Measurements from ENCODE around the gene BMP4. TPM values are rescaled to one million over a fixed set of nuclear protein-coding genes. Genes with fewer than 3 reads are reported as not detected.

Gene BMP4
- total and polyA plus RNA-seq, 10 of the 15 experiments (the other 5 are each of a cell fraction or from before 2014, with no cell fraction given), result 0.11 to 1.8 (median 0.60) TPM; not detected in 1

GRCh38 chr14:53993920-53994607, 37.4 kb upstream of the BMP4 start:
- ChIA-PET SMC1A (ENCODE audit: uncharacterized antibody, unreplicated experiment) (no interaction called here), RAD21 (ENCODE audit: unreplicated experiment) (no interaction called here), POLR2A (no interaction called here), CTCF (no interaction called here)
- no peak for TF ChIP-seq SMARCA5 (IDR thresholded peaks at IDR 0.05)
- TF ChIP-seq KAT2A (conservative IDR thresholded peaks at IDR 0.05; ENCODE audit: control insufficient read depth, low read depth, low read length), result no peak
- no peak for TF ChIP-seq IRF3 (IDR thresholded peaks at IDR 0.05)
- TF ChIP-seq MEF2A (IDR thresholded peaks at IDR 0.05; ENCODE audit: insufficient read depth, low read depth, low read length), result no peak
- no peak for TF ChIP-seq NR2F1 (conservative IDR thresholded peaks at IDR 0.05)
- TF ChIP-seq SMC3 (IDR thresholded peaks at IDR 0.05; ENCODE audit: borderline replicate concordance, low read length), result no peak
- TF ChIP-seq PBX3 (IDR thresholded peaks at IDR 0.05; ENCODE audit: insufficient replicate concordance, low read depth, low read length), result no peak
- TF ChIP-seq IRF5 (IDR thresholded peaks at IDR 0.05; ENCODE audit: borderline replicate concordance), result no peak
- TF ChIP-seq ZZZ3 (IDR thresholded peaks at IDR 0.05; ENCODE audit: control insufficient read depth, insufficient read length, low read depth), result no peak
- no peak for TF ChIP-seq CHD4 (IDR thresholded peaks at IDR 0.05)
- TF ChIP-seq YY1 (IDR thresholded peaks at IDR 0.05; ENCODE audit: low read depth, low read length), result no peak
- TF ChIP-seq HDGF (IDR thresholded peaks at IDR 0.05), result no peak
- no peak for TF ChIP-seq ZBTB40 (IDR thresholded peaks at IDR 0.05; ENCODE audit: borderline replicate concordance)
- no peak for FAIRE-seq
- DNase-seq (ENCODE audit: low read depth, low spot score), result no peak
- Histone ChIP-seq H3K9ac (ENCODE audit: control insufficient read depth, insufficient read depth, low read length) (no peak overlapping the region), H3K4me3 (no peak overlapping the region), H3K79me2 (ENCODE audit: control insufficient read depth, insufficient read depth, low read length) (no peaks in the 10 kb centered on the region), H3K36me3 (ENCODE audit: control insufficient read depth in 2 of 2, insufficient read depth in 2 of 2, low read length in 1 of 2) (no peaks in the 10 kb centered on the region), H2AFZ (ENCODE audit: control insufficient read depth, low read depth, low read length) (no peak overlapping the region), H3K9me3 (replicated peaks; ENCODE audit: control insufficient read depth, insufficient read depth, low read length) (no peaks in the 10 kb centered on the region), H3K4me1 (ENCODE audit: control insufficient read depth, insufficient read depth, low read length) (no peaks in the 10 kb centered on the region), H3K27me3 (replicated peaks in 1 of 2; ENCODE audit: control insufficient read depth in 2 of 2, insufficient read depth in 2 of 2, low read length in 1 of 2) (no peaks in the 10 kb centered on the region), H4K20me1 (ENCODE audit: control insufficient read depth, insufficient read depth) (no peaks in the 10 kb centered on the region), H3K4me2 (ENCODE audit: control insufficient read depth, insufficient read depth) (no peak overlapping the region), H3K27ac (ENCODE audit: control insufficient read depth, insufficient read depth) (no peak overlapping the region)
- no TSS peak for BruUV-seq (replicated peaks)
- 5% methylated on average over 6 of the region's 6 CpGs for WGBS (ENCODE audit: insufficient coverage, insufficient replicate concordance, low lambda C conversion rate, missing lambda C conversion rate)
- ATAC-seq, result no peak
- intact Hi-C loops (cut with micrococcal nuclease; ENCODE audit: unreplicated experiment) (no loop called here), in situ Hi-C loops (cut with MboI) (no loop called here)

Data from GM12878 (cell line).